Measurements from ENCODE around the gene SFMBT1.

The SFMBT1 gene

GRCh38 chr3:52986049-52986448, 59.8 kb downstream of the SFMBT1 start:
- TF ChIP-seq FOXP2 (optimal IDR thresholded peaks at IDR 0.05; ENCODE audit: borderline replicate concordance, extremely low read depth, extremely low read length, insufficient read depth): no peak
- no peak for TF ChIP-seq POLR2AphosphoS5 (IDR thresholded peaks at IDR 0.05; ENCODE audit: low read depth, low read length)
- TF ChIP-seq, protein P1, sequence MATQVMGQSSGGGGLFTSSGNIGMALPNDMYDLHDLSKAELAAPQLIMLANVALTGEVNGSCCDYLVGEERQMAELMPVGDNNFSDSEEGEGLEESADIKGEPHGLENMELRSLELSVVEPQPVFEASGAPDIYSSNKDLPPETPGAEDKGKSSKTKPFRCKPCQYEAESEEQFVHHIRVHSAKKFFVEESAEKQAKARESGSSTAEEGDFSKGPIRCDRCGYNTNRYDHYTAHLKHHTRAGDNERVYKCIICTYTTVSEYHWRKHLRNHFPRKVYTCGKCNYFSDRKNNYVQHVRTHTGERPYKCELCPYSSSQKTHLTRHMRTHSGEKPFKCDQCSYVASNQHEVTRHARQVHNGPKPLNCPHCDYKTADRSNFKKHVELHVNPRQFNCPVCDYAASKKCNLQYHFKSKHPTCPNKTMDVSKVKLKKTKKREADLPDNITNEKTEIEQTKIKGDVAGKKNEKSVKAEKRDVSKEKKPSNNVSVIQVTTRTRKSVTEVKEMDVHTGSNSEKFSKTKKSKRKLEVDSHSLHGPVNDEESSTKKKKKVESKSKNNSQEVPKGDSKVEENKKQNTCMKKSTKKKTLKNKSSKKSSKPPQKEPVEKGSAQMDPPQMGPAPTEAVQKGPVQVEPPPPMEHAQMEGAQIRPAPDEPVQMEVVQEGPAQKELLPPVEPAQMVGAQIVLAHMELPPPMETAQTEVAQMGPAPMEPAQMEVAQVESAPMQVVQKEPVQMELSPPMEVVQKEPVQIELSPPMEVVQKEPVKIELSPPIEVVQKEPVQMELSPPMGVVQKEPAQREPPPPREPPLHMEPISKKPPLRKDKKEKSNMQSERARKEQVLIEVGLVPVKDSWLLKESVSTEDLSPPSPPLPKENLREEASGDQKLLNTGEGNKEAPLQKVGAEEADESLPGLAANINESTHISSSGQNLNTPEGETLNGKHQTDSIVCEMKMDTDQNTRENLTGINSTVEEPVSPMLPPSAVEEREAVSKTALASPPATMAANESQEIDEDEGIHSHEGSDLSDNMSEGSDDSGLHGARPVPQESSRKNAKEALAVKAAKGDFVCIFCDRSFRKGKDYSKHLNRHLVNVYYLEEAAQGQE (IDR thresholded peaks at IDR 0.05; ENCODE audit: insufficient read depth in 1 of 2, low read depth in 2 of 2, low read length in 2 of 2): no peak
- no peak for TF ChIP-seq SIN3A (IDR thresholded peaks at IDR 0.05; ENCODE audit: borderline replicate concordance, insufficient read depth, low read length)
- no peak for TF ChIP-seq TAF1 (IDR thresholded peaks at IDR 0.05; ENCODE audit: borderline replicate concordance, insufficient read depth, low read length)

DNA sequence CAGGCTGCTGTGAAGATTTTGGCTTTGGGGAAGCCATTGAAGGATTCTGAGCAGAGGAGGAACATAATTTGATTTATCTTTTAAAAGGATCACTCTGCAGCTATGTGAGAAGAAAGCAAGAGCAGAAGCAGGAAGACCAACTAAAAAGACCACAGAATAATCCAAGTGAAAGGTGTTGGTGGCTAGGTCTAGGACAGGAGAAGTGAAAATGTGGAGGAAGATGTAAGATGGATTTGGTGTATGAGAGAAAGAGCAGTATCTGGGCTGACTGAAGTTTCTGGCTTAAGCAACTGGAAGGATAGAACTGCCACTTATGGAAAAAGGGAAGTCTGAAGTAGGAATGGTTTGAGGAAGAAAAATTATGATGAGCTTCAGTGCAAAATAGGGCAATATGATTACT, 62.0 kb downstream of the SFMBT1 start:
- TF ChIP-seq FOXP2 (optimal IDR thresholded peaks at IDR 0.05; ENCODE audit: borderline replicate concordance, extremely low read depth, extremely low read length, insufficient read depth) (no peak), SIN3A (IDR thresholded peaks at IDR 0.05; ENCODE audit: borderline replicate concordance, insufficient read depth, low read length) (no peak), TAF1 (IDR thresholded peaks at IDR 0.05; ENCODE audit: borderline replicate concordance, insufficient read depth, low read length) (no peak), POLR2AphosphoS5 (IDR thresholded peaks at IDR 0.05; ENCODE audit: low read depth, low read length) (no peak)
- TF ChIP-seq, protein P1 (IDR thresholded peaks at IDR 0.05; ENCODE audit: insufficient read depth in 1 of 2, low read depth in 2 of 2, low read length in 2 of 2): no peak

DNA sequence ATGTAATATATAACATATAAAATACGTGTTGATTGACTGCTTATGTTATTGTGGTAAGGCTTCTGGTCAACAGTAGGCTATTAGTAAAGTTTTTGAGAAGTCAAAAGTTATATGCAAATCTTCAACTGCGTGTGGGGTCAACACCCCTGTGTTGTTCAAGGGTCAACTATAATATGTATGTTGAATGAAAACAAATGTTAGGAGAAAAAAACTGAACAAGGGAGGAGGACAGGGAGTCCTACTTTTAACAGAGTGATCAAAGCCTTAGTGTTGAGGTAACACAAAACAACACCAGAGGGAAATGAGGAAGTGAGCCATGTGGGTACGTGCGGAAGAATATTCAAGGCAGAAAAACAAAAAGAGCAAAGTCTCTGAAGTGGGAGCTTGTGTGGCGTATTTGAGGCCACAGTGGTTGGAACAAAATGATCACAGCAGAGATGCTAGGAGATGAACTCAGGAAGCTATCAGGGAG, 62.5 kb downstream of the SFMBT1 start:
- TF ChIP-seq FOXP2 (optimal IDR thresholded peaks at IDR 0.05; ENCODE audit: borderline replicate concordance, extremely low read depth, extremely low read length, insufficient read depth) (no peak), SIN3A (IDR thresholded peaks at IDR 0.05; ENCODE audit: borderline replicate concordance, insufficient read depth, low read length) (no peak), POLR2AphosphoS5 (IDR thresholded peaks at IDR 0.05; ENCODE audit: low read depth, low read length) (no peak), TAF1 (IDR thresholded peaks at IDR 0.05; ENCODE audit: borderline replicate concordance, insufficient read depth, low read length) (no peak)
- TF ChIP-seq, protein P1 (IDR thresholded peaks at IDR 0.05; ENCODE audit: insufficient read depth in 1 of 2, low read depth in 2 of 2, low read length in 2 of 2): no peak

- TF ChIP-seq FOXP2 (optimal IDR thresholded peaks at IDR 0.05; ENCODE audit: borderline replicate concordance, extremely low read depth, extremely low read length, insufficient read depth): no peak
- TF ChIP-seq, protein P1 (IDR thresholded peaks at IDR 0.05; ENCODE audit: insufficient read depth in 1 of 2, low read depth in 2 of 2, low read length in 2 of 2): no peak
Measured at GRCh38 chr3:52982839-52983238, 63.0 kb downstream of the SFMBT1 start.

Data from PFSK-1 (cell line).